Posterior cingulate gyrus (tissue), 11 donors: Measurements from ENCODE around the gene TFF3.
A peak's percentile ranks its signal among the peaks of the same experiment; 100 is the strongest.

Experiments
- DNase-seq, 10 donors: peaks; one replicate each; pipeline versions ENCODE4 v3.0.0 to v3.0.0-alpha.2; 2020 to 2021; ENCODE audit warnings: mixed read lengths in 3 of 10
- intact Hi-C: fragments of 100-400 bp; cut with DNase I; formaldehyde crosslinking; loops from one replicate; pipeline ENCODE4 v1.15.1; 2023

TFF3 gene

DNA sequence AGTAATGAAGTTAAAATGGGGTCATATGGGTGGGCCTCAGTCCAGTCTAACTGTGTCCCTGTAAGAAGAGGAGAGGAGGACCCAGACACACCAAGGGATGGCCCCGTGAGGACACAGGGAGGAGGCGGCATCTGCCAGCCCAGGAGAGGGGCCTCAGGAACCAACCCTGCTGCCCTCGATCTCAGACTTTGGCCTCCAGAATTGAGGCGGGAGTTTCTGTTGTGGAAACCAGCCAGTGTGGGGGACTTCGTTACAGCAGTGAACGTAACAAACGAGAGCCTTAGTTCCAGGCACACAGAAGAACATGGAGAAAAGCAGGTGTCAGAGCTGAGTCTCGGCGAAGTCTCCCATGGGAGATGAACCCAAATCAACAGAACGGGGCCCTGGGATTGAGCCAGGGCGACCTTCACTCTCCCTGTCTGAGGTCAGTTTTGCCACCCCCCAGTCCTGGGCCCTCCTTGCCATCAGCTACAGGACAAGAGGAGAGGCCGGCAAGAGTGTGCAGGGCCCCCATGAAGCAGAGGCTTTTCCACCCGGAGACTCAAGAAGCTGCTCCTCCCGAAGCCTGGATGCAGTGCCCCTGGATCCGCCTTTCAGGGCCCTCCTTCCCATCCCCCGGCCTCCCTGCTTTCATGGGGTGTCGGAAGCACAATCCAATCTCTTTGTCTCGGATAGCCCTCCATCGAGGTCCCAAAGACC is 36.6 kb downstream of the TFF3 start:
- DNase-seq: peak in 3 of 10 donors; percentile 36 to 74 (median 37)
- intact Hi-C loops: no loop called here

DNA sequence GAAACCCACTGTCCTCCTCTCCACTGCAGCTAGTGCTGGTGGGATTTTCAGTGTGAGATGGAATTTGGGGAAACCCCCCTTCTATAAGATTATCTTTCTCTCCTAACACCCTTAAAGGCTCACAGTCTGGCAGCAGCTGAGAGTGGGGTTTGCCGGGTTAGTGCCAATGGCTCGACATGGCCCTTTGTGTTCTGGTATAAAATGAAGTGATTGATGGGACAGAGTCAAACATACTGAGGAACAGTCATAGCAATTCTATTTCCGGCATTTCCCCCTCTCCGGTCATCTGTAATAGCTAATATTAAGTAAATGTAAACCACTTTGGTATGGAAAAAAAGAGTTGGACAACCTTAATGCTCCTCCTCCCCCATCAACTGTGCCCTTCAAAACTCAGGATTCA is 37.6 kb downstream of the TFF3 start:
- peak in 3 of 10 donors; percentile 22 to 75 (median 47) for DNase-seq
- intact Hi-C loops: no loop called here

DNA sequence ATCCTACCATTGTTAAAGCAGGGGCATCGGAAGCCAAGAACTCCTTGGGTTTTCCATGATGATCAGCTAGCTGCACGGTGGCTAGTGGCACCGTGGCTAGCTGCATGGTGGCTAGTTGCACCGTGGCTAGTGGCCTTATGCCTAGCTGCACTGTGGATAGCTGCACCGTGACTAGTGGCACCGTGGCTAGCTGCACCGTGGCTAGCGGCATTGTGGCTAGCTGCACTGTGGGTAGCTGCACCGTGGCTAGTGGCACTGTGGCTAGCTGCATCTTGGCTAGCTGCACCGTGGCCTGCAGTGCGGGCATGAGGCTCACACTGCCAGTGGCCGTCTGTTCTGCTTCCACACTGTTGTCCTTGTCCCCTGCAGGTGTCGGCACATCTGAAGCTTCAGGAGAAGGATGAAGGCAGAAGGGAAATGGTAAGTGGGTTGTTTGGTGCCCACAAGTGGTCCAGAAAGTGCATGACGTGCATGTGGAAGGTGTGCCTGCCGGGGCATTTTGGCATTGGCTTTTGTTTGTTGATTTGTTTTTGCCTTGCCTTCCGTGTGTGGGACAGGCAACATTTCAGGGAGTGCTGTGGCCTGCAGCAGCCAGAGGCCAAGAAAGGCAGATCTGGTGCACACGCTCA is 38.6 kb downstream of the TFF3 start:
- peak in 3 of 10 donors; percentile 20 to 67 (median 50) for DNase-seq
- intact Hi-C loops: no loop called here

DNA sequence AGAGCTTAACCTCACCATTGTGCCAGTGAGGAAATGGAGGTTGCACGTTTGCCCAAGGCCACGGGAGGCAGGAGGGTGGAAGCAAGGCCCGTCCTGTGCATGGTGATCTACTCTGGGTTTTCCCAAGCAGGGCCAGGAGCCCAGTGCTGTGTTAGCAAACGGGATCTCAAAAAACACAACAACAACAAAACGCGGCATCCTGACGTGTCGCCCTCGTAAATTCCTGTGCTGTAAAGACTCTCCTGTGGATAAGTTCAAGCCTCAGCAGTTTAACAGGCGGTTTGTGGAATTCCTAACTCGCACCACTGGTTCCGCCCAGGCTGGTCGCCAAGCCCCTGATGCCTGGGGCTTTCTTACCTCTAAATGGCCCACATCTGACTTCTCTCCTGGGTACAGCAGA is 39.1 kb downstream of the TFF3 start:
- intact Hi-C loops: no loop called here
- peak in 3 of 10 donors; percentile 6 to 63 (median 34) for DNase-seq

DNA sequence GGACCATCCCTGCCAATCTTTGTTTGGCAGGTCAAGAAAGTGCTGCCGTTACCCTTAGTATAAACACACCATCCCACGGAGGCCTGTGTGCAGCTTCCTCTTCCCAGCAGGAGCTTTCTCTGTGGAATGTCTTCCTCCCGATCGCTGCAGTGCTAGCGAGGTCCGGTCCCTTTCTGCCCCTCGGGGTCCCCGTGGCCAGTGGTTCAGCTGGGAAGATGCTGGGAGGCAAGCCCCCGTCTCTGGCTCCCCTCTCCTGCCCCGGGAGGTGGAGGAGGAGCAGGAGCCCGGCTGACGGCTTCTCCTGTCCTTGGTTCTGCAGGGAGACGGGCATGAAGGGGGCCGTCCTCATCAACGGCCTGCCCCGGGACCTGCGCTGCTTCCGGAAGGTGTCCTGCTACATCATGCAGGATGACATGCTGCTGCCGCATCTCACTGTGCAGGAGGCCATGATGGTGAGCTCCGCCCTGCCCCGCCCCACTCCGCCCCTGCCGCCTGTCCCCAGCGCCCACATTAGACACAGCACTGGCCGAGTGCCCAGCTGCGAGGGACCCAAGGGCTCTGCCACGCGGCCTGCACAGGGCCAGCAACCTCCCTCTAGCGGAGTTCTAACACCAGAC is 42.1 kb downstream of the TFF3 start:
- intact Hi-C loops: no loop called here
- DNase-seq: peak in 3 of 10 donors; percentile 57 to 80 (median 69)

DNA sequence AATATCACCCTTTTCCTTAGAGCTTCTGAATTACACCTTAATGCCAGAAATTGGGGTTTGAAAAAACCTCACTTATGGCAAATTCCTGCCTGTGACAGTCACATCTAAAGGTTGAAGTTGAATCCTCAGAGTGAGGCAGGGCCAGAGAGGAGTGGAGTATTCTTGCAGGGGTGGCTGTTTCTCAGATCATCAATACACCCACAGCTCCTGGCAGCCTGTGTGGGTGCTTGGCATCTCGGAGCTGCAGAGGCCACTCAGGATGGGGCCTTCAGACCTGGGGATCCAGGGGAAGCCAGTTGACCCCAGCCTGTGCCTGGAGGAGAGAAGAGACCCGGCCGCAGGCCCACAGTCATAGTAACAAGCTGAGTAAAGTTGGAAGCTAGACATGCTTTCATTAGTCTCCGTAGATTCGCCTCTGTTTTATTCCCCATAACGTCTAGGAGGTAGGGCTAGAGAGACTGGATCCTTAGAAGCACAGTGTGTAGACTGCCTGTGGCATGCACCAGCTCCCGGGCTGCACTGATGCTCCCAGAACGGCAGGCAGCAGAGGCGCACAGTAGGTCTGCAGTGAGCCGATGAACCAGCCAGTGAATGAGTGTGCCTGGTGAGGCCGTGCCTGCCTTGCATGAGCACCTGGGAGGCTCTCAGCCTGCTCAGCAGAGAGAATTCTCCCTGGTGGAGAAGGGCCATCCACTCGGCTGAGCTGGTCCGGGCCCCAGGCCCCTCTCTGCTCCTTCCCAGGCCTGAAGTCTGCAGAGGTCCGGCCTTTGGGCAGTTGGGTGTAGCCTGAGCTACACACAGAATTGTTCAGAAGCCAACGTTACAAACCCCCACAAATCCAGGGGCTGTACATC is 42.9 kb downstream of the TFF3 start:
- DNase-seq: peak in 1 of 10 donors; percentile 40
- intact Hi-C loops: no loop called here

DNA sequence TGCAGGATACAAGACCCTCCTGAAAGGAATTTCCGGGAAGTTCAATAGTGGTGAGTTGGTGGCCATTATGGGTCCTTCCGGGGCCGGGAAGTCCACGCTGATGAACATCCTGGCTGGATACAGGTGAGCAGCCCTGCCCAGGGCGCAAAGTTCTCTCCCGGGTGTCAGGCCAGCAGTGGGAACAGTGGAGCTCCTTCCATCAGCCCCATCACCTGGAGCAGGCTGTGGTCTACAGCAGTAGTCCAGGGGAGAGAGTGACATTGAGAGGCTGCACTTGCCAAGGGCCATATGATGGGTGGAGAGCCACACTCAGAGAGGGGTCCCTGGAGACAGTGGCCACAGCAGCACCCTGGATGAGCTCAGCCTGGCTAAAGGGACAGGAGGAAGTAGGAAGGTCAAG is 44.1 kb downstream of the TFF3 start:
- DNase-seq: peak in 3 of 10 donors; percentile 2 to 59 (median 50)
- intact Hi-C loops: no loop called here

DNA sequence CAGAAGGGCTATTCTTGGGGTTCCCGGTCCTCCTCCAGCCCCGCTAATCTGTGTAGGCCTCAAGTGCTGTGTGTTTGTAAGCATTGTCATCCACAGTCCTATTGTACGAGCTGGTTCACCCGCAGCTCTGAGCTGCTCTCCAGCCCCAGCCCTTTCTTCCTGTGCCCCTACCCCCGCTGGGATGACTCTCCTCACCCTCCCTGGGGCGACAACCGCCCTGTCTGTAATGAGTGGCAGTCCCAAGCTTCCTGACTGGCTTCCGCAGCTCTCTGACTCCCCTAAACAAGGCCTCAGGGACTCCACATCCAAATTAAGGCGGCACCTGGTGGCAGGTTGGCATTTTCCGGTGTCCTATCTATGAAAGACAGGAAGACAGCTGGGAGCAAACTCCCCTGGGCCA is 45.8 kb downstream of the TFF3 start:
- peak in 3 of 10 donors; percentile 15 to 39 (median 24) for DNase-seq
- intact Hi-C loops: no loop called here

DNA sequence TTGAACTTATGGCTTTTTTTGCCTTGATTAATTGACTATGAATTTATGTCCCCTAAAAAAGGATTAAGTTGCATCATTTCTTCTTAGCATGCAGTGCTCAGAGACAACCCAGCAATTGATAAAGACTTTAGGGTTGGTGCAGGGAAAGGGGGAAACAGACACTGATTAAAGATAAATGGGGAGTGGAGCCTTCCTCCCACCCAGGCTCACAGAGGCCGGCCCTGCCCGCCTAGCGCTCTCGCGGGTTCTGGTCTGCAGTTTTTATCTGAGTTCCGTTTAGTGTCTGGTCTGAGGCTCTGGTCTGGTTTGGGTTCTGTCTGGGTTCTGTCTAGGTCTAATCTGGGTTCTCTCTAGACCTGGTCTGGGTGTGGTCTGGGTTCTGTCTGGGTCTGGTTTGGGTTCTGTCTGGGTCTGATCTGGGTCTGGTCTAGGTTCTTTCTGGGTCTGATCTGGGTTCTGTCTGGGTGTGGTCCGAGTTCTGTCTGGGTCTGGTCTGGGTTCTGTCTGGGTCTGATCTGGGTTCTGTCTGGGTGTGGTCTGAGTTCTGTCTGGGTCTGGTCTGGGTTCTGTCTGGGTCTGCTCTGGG is 48.1 kb downstream of the TFF3 start:
- DNase-seq: peak in 1 of 10 donors; percentile 19
- intact Hi-C loops: no loop called here

DNA sequence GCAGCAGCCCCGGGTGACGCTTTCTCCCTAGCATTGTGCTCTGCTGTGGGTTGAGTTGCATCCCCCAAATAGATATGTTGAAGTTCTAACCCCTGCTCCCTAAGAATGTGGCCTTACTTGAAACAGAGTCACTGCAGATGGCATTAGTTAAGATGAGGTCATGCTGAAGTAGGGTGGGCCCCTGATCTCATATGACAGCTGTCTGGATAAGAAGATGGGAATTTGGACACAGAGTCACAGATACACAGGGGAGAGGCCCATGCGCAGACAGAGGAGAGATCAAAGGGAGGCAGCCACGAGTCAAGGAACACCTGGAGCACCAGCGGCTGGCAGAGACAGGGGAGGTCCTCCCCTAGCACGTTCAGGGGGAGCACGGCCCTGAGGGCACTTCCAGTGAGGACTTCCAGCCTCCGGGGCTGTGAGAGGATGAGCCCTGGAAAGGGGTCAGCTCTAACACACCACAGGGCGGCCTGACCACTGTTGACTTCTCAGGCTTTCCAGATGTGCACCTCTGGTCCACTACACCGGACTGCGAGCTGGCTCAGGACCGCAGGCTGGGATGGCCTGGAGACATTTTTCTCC is 49.9 kb downstream of the TFF3 start:
- intact Hi-C loops: no loop called here
- DNase-seq: peak in 1 of 10 donors; percentile 54

DNA sequence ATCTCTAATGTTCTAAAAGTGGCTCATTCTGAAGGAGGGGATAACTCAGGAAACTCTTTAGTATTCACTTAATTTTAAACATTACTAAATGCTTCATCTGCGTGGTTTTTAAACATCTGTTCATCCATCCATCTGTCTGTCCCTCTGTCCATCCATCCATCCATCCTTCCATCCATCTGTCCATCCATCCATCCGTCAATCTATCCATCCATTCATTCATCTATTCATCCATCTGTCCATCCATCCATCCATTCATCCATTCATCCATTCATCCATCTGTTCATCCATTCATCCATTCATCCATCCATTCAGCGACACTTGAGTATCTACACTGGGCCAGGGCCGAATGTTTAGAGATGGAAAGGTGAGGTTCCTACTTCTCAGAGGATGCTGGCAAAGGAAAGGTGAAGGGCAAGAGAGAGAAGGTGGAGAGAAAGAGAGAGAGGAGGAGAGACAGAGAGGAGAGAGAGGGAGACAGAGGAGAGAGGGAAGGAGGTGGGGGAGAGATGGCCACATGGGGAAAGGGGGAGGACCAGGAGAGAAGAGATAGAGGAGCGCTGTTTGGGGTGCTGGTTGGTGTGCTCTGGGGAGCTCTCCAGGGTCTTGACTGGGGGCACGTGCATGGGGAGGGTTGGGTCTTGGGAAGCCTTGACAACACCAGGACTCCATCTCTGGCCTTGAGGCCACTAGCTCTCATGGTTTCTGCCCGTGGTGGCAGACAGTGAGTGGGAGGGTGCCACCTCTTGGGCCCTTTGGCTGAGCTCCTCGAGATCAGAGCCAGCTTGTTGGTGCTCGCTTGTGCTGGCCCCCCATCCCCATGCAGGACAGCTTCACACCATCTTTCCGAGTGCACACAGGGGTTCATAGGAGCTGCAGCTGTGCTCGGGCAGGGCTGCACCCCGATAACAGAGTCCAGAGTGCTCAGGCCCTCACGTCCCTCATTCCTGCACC is 50.7 kb downstream of the TFF3 start:
- intact Hi-C loops: no loop called here
- DNase-seq: peak in 1 of 10 donors; percentile 37

DNA sequence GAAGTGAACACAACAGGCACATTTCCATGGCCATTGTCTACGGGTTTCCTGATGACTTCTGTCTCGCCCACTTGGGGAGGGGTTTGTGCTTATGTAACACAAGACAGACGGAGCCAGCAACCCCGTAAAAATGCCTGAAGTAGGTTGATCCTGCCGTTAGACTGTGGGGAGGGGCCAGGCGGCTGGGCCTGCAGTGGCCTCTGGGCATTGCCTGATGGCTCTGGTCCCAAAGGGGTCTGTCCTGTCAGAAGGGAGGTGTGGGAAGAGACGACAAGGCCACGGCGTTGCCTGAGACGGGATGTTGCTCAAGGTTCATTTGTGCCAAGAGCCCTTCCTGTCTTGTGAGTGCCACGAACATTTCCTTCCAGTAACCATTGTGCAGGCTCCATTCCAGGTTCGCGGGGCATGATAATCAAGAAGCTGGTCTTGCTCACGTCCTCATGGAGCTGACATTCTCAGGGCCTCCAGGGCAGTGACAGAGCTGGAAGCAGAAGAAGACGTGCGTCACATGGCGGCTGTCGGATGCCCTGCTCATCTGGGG is 51.5 kb downstream of the TFF3 start:
- intact Hi-C loops: no loop called here
- DNase-seq: peak in 1 of 10 donors; percentile 52

DNA sequence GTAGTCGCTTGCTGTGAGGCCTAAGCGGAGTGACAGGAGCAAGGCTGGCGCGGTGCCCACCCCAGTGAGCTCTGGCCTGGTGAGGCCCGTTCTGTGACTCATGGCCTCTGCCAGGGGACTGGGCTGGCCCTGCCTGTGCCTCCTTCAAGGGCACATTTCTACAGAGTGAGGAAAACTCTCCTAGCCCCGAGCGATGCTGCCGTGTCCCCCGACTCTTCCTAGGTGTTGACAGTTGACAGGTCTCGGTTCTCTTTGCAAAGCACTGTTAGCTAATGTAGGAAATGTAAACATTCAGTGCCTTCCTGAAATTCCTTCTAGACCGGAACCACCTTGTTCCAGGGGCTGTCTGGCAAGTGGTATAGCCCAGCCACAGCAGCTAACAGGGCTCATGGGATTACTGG is 52.4 kb downstream of the TFF3 start:
- intact Hi-C loops: no loop called here
- DNase-seq: peak in 7 of 10 donors; percentile 46 to 93 (median 72)

DNA sequence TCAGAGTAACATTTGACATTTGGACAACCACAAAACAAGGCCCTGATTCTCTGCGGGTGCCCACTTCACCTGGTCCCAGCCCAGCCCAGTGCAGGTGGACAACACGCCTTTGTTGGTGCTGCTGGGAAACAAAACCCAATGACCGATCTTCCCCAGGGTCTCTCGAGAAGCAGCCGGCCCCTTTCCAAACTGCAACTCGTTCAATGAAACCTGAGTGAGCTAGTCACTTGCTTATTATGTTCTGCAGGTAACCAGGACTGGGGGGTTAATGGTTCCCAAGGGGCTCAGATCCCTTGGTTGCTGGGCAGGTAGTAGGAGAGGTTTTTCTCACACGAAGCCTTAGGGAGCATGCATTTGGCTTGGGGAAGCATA is 53.4 kb downstream of the TFF3 start:
- intact Hi-C loops: no loop called here
- peak in 1 of 10 donors; percentile 52 for DNase-seq
